Vagina (tissue), 2 donors: Measurements from ENCODE around the gene MRPL47. TPM values are rescaled to one million over a fixed set of nuclear protein-coding genes. Genes with fewer than 3 reads are reported as not detected.

Source experiments
- DNase-seq, 2 donors: peaks; one replicate each; pipeline ENCODE4 v3.0.0-alpha.2; 2017; ENCODE audit errors: extremely low spot score in 2 of 2
- H3K27ac ChIP-seq: fragments of 200-600 bp; sonication (generic); one replicate; pipeline ENCODE4 v1.5.1; 2019
- H3K27me3 ChIP-seq: fragments of 200-600 bp; sonication (generic); one replicate; pipeline ENCODE4 v1.5.1; 2019
- H3K36me3 ChIP-seq, 2 donors: fragments of 200-600 bp; sonication (generic); one replicate each; pipeline ENCODE4 v1.5.1; 2017 to 2019
- H3K4me1 ChIP-seq: fragments of 200-600 bp; sonication (generic); one replicate; pipeline ENCODE4 v1.5.1; 2019
- H3K4me3 ChIP-seq, 2 donors: fragments of 200-600 bp; sonication (generic); 1 replicate in 1 of 2; 2 replicates in 1 of 2; pipeline ENCODE4 v1.5.1; 2016 to 2019
- H3K9me3 ChIP-seq: fragments of 200-600 bp; sonication (generic); one replicate; pipeline ENCODE4 v1.5.1; 2019
- POLR2A ChIP-seq, 2 donors: fragments of 450-650 bp; IDR thresholded peaks; one replicate each; pipeline ENCODE4 v1.6.1; 2017; ENCODE audit warnings: antibody characterized with exemption in 2 of 2, mild to moderate bottlenecking in 2 of 2, moderate library complexity in 2 of 2
- POLR2AphosphoS5 ChIP-seq, 2 donors: sonication (generic); formaldehyde crosslinking; IDR thresholded peaks; one replicate each; pipeline ENCODE4 v1.9.0; 2017; ENCODE audit warnings: antibody characterized with exemption in 2 of 2, mild to moderate bottlenecking in 2 of 2, low read depth in 1 of 2; ENCODE audit not compliant: insufficient read depth in 1 of 2
- intact Hi-C: fragments of 100-400 bp; cut with DNase I; formaldehyde crosslinking; loops from one replicate; pipeline ENCODE4 v1.15.1; 2023
- small RNA-seq: library from RNA; depleted of rRNA; stranded (forward); fragments of <200 nt; gene quantifications from one replicate; pipeline ENCODE3, GENCODE V24; 2016
- total RNA-seq: library from RNA; depleted of rRNA; stranded (reverse); fragments of >200 nt; gene quantifications from one replicate; pipeline ENCODE4 v1.2.3, GENCODE V29; 2016
- TF ChIP-seq, protein P1 (sequence below), 3 experiments: fragments of 450-650 bp in 2 of 3; fragments of 200-600 bp in 1 of 3; sonication (generic) in 1 of 3; IDR thresholded peaks; one replicate each; pipeline ENCODE4 v1.5.1; 2017 to 2019; ENCODE audit warnings: antibody characterized with exemption in 3 of 3, mild to moderate bottlenecking in 2 of 3, moderate library complexity in 2 of 3

The MRPL47 gene
- total RNA-seq, 1 donor from 2014 or later, result 20.9 TPM

DNA sequence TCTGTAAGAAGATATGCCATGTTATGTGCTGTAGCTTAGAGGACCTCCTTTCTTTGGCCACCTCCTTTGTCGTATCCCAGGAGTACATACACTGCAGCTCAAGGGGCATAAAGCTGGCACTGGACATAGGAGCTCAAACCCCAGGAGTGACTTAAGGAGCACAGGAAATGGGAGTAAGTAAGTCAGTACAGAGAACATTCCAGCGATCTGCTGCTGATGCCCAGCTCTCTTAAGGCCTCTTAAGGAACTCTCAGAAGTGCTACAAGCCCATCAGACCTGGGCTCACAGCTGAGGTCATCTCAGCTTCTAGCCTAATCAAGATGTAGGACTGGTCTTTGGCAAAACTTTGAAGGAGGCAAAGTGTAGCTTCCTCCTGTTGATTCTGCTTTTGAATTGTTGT lies 63.3 kb downstream of the MRPL47 start:
- Histone ChIP-seq H3K36me3 (no peaks in the 10 kb centered on the region), H3K9me3 (no peaks in the 10 kb centered on the region), H3K27me3 (no peaks in the 10 kb centered on the region), H3K4me3 (no peak overlapping the region), H3K27ac (no peak overlapping the region), H3K4me1 (no peaks in the 10 kb centered on the region)
- intact Hi-C loops, result no loop called here
- TF ChIP-seq, protein P1, sequence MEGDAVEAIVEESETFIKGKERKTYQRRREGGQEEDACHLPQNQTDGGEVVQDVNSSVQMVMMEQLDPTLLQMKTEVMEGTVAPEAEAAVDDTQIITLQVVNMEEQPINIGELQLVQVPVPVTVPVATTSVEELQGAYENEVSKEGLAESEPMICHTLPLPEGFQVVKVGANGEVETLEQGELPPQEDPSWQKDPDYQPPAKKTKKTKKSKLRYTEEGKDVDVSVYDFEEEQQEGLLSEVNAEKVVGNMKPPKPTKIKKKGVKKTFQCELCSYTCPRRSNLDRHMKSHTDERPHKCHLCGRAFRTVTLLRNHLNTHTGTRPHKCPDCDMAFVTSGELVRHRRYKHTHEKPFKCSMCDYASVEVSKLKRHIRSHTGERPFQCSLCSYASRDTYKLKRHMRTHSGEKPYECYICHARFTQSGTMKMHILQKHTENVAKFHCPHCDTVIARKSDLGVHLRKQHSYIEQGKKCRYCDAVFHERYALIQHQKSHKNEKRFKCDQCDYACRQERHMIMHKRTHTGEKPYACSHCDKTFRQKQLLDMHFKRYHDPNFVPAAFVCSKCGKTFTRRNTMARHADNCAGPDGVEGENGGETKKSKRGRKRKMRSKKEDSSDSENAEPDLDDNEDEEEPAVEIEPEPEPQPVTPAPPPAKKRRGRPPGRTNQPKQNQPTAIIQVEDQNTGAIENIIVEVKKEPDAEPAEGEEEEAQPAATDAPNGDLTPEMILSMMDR (IDR thresholded peaks at IDR 0.05), result no peak
- TF ChIP-seq POLR2A (IDR thresholded peaks at IDR 0.05) (no peak), POLR2AphosphoS5 (IDR thresholded peaks at IDR 0.05; ENCODE audit: insufficient read depth in 1 of 2, low read depth in 1 of 2) (no peak)
- DNase-seq, result no peak

Small RNAs within 50 kb of the gene (small RNA-seq; reads per million reads assigned to genes)
- not detected for gene AC090425.1
- not detected for gene RF01210

Other genes with a start within 250 kb of the MRPL47 start
- gene GNB4, start 153.2 kb downstream of the MRPL47 start, total RNA-seq, result 23.3 TPM
- 21.9 TPM for gene ACTL6A, start 41.7 kb downstream of the MRPL47 start, total RNA-seq
- 48.9 TPM for gene NDUFB5, start 156 bp upstream of the MRPL47 start, total RNA-seq
- 11.5 TPM for gene USP13, start 48.4 kb upstream of the MRPL47 start, total RNA-seq